ENCODE data around the gene ASB2.

DNA sequence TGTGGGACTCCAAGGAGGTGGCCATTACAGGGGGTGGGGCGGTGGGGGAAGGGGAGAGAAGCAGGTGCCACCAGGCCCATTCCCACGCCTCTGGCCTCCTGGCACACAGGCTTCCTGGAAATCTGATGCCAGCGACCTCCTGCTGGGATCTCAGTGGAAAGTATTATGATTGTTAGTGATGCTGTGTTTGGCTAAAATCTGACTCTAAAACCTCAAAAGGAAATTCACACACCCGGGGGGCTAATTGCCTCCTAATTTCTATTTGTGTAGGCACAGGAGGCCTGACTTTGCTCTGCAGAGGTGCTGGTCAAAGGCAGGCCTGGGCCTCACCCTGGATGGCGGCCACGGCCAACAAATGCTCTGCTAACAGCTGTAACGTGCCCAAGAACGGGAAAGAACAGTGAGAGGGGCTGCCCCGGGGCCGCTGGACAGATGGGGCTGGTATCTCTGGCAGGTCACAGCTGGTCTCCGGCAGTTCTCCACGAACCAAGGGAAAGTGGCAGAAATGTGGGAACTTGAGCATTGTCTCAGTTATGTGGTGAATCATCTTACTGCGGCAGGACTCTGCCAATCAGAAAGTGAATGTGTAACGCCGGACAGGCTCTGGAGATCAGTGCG, 35.0 kb downstream of the ASB2 start:
- TF ChIP-seq EZH2 (IDR thresholded peaks at IDR 0.05; ENCODE audit: low read length), result no peak
- TF ChIP-seq, protein P1, sequence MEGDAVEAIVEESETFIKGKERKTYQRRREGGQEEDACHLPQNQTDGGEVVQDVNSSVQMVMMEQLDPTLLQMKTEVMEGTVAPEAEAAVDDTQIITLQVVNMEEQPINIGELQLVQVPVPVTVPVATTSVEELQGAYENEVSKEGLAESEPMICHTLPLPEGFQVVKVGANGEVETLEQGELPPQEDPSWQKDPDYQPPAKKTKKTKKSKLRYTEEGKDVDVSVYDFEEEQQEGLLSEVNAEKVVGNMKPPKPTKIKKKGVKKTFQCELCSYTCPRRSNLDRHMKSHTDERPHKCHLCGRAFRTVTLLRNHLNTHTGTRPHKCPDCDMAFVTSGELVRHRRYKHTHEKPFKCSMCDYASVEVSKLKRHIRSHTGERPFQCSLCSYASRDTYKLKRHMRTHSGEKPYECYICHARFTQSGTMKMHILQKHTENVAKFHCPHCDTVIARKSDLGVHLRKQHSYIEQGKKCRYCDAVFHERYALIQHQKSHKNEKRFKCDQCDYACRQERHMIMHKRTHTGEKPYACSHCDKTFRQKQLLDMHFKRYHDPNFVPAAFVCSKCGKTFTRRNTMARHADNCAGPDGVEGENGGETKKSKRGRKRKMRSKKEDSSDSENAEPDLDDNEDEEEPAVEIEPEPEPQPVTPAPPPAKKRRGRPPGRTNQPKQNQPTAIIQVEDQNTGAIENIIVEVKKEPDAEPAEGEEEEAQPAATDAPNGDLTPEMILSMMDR (optimal IDR thresholded peaks at IDR 0.05 in 1 of 3, IDR thresholded peaks at IDR 0.05 in 1 of 3, conservative IDR thresholded peaks at IDR 0.05 in 1 of 3; ENCODE audit: extremely low read depth in 1 of 3, insufficient read depth in 2 of 3, low read length in 3 of 3), result no peak

Data from keratinocyte (primary cell).